GM12873 (cell line): ENCODE measurements around the gene ZNF106.

Source experiments
- TF ChIP-seq, protein P1 (sequence below): IDR thresholded peaks from 2 replicates; pipeline ENCODE4 v1.5.1; 2012; ENCODE audit warnings: low read depth, mild to moderate bottlenecking, moderate library complexity, low read length, control low read depth; ENCODE audit not compliant: insufficient read depth; ENCODE audit errors: missing control alignments

Gene ZNF106

DNA sequence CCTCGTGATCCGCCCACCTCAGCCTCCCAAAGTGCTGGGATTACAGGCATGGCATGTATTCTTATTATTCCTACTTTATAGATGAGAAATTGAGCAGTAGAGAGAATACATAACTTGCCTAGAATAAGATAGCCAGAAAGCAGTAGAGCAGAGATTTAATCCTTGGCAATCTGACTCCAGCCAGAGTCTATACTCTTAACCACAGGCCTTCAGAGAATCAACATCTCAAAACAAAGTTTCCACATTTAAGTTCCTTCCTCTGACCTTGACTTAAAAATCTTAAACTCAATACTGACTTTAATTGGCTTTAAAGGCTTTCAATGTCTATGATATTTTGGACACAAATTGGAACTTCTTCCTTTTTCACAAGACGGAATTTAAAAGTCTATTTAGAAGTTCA, 37.1 kb downstream of the ZNF106 start:
- TF ChIP-seq, protein P1, sequence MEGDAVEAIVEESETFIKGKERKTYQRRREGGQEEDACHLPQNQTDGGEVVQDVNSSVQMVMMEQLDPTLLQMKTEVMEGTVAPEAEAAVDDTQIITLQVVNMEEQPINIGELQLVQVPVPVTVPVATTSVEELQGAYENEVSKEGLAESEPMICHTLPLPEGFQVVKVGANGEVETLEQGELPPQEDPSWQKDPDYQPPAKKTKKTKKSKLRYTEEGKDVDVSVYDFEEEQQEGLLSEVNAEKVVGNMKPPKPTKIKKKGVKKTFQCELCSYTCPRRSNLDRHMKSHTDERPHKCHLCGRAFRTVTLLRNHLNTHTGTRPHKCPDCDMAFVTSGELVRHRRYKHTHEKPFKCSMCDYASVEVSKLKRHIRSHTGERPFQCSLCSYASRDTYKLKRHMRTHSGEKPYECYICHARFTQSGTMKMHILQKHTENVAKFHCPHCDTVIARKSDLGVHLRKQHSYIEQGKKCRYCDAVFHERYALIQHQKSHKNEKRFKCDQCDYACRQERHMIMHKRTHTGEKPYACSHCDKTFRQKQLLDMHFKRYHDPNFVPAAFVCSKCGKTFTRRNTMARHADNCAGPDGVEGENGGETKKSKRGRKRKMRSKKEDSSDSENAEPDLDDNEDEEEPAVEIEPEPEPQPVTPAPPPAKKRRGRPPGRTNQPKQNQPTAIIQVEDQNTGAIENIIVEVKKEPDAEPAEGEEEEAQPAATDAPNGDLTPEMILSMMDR: no peak

DNA sequence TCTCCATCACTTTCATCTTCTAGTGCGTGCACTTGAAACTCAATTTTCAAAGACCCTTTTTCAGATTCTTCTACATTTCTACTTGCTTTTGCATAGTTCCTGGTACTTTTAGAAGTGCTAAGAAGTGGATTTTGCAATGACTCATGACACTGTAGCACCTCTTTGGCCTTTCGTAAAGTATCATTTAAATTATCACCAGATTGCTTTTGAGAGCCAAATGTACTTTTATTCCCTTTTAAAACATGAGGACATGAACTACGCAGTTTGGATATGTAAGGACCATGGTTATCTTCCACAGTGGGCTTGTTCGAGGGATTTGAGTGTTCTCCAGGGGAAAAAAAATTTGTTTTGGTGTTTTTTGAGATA, 40.5 kb downstream of the ZNF106 start:
- TF ChIP-seq, protein P1: no peak

DNA sequence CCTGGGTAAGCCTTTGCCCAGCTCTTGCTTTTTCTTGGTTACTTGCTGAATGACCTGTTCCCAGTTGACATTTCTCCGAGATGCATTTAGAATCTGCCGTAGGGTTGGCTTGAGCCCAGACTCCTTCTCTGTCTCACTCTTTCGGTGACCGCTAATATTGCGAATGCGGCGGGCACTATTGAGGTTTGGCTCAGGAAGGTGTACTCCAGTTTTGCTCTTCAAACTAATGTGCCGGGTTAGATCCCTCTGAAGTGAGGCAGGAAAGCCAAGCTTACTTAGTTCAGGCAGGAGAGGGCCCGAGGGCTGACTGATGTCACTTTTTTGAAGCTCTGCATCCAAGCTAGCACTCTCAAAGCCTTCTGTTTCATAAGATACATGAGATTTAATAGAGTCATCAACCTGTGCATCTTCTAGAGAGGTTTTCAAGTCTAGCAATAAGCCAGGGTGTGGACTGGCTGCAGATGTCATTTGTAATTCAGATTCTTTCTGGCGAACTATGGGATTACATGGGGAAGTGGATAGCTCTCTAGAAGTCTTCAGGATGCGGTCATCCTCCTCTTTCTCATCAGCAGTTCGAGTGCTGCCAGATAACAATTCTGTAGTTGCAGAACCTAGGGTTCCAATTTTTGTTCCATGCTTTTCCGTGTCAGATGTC, 41.0 kb downstream of the ZNF106 start:
- TF ChIP-seq, protein P1: no peak

DNA sequence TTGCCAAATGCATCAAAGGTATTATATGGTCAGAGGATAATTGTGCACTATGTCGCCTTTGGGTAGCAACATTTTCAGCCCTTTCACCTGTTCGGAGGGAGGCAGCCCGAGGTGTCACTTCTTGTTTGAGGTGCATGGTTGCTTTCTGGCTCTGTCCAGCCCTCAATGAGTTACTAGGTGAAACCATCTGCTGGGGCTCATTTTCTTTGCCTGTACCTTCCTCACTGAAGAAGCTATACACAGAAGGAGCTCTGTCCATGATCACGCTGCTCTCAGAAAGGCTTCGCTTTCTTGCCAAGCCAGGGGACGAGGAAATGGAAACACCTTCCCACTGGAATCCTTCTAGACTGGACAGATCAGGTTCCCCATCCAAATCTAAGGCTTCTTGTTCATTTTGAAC, 42.7 kb downstream of the ZNF106 start:
- TF ChIP-seq, protein P1: no peak

DNA sequence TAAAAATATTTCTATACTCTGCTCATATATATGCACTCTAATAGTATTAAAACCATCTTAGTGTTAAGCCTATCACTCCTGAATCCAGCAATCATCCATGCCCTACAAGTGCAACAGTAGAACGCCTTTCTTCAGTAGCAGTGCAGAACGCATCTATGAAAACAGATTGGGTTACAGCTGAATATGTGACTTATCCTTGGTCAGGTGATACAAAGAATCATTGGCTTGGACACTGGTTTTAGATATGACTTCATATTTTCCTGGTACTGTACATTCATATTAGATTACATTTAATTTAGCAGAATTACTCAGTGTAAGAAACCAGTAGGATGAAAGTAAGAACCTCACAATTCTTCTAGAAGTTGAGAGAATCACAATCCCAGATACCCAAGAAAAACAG, 43.3 kb downstream of the ZNF106 start:
- TF ChIP-seq, protein P1: no peak

DNA sequence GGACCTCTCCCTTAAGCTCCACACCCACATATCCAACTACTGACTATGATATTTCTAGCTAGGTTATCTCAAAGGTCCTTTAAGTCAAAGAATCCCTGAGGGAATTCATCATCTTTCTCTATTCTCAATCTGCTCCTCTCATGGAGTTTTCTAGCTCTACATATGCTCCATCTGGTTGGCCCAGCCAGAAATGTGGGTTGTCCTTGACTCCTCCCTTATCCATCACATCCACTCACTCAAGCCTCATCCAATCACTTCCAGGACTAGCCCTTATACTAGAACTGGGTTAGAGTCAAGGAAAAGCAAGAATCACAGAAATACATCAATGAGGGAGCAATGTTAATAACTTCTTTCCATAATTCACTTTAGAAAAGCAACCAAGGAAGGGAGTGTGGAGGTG, 45.4 kb downstream of the ZNF106 start:
- TF ChIP-seq, protein P1: no peak

DNA sequence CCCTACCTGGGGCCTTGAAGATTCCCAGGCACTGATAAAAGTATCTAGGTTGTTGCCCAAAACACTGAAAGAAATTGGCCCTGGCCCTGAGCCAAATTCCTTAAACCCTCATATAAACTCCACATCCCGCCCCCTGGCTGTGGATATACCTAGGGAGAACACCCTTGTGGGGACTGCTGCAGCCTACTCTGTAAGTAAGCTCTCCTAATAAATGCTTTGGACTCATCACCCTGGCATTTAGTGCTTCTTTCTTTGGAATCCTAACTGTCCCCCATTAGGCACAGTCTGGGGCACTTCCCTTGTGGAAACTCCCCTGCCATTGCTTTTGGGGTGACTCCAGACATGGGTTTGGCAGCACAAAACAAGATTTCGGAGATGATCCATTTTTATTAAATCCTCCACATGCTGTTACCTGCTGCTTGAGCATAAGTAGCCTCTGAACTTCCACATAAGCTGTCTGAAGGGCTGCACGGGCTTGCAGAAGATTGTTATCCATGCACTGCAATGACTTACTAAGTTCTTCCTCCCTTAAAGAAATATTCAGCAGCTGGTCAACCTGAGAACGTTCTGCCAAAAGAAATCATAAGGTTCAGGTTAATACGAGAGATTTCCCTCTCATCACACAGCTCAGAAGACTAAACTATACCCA, 46.4 kb downstream of the ZNF106 start:
- TF ChIP-seq, protein P1: no peak
